Midbrain (tissue), 1 donor: ENCODE measurements around the gene ZDHHC11B.
"Not testable (repeated sequence)": the region's sequence is repeated elsewhere in the genome, so short reads cannot be mapped to it uniquely, and the experiment has no call there.

ENCODE experiments used
- DNase-seq: peaks from one replicate; lab custom pipeline; 2025; lab: John Stamatoyannopoulos, UW

The ZDHHC11B gene

DNA sequence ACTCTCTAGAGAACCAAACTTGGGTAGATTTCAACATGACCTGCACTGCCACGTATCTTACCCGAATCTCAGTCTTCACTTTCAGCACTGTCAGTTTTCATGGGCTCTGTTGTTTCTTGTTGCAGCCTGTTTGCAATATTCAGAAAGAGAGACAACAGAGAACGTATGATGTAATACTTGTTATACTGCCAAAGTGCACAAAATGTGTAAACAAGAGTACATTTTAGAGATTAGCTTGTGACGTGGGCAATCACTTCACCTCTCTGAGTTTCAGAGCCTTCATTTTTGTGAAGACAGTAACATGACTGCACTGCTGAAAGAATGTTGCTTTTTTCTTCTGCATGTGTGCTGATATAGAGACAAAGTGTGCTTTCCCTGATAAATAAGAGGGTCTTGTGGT, 67.8 kb downstream of the ZDHHC11B start:
- peak; percentile 53 for DNase-seq

- not testable (repeated sequence) for DNase-seq
These were observed 68.9 kb downstream of the ZDHHC11B start for GRCh38 chr5:715636-716035.

DNA sequence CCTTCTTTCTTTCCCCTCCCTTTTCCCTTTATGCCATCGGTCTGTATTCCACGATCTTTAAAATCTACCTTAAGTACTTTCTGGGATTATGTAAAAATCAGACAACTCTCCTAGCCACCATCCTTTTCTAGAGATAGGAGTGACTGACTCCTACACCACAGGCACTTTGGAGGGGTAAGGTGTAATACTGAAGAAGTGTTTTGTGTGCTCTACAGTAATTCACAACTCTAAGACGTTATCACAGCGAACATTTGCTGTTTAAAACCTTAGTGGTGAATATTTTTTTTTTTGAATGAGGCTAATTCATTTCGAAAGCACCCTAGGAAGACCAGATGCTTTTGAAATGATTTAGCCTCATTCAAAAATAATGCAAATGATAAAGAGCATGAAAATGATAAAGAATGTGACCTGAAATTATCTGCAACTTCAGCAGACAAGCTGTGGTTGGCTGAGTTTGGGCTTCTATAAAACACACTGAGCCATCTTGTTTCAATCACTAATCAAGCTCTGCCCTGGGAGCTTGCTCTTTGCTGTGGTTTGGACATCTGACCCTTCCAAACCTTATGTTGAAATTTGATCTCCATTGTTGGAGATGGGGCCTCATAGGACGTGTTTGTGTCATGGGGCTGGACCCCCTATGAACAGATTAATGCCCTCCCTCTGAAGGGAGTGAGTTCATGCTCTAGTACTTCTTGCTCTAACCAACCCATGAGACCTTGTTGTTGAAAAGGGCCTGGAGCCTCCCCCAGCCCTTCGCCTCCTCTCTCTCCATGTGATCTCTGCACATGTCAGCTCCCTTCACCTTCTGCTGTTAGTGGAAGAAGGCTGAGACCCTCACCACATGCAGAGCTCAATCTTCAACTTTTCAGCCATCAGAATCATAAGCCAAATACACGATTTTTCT, 70.1 kb downstream of the ZDHHC11B start:
- not testable (repeated sequence) for DNase-seq

DNA sequence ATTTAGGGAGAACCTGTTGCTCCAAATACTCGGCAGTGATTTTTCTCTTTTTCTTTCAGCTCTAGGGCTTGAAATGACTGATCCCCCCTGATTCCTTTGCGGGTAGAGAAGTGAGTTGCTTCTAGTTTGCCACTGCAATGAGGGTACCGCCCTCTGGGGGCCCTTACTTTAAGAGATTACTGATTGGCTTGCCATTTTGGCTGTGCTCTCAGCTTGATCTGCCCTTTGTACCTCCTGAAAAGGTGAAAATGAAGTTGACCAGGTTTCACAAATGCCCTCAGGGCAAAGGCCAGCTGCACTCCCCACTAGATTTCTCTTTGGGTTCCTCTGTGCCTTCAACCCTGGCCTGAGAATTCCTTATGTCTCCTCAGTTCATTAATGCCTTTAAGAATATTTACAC, 70.8 kb downstream of the ZDHHC11B start:
- not testable (repeated sequence) for DNase-seq

DNA sequence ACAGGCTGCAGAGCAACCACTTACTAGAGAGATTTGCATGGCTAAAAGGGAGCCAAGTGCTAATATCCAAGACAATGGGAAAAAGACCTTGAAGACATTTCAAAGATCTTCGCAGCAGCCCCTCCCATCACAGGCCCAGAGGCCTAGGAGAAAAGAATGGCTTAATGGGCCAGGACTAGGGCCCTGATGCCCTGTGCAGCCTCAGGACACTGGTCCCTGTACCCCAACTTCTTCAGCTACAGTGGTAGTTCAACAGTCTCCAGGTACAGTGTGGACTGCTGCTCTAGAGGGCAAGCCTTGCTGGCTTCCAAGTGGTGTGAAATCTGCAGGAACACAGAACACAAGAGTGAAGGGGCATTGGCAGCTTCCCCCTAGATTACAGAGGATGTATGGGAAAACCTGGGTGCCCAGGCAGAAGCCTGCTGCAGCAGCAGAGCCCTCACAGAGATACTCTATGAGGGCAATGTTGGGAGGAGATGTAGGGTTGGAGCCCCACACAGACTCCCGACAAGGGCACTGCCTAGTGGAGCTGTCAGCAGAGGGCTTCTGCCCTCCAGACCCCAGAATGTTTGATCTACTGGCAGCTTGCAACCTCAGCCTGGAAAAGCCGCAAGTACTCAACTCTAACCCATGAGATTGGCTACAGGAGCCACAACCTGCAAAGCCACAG, 75.5 kb downstream of the ZDHHC11B start:
- not testable (repeated sequence) for DNase-seq

DNA sequence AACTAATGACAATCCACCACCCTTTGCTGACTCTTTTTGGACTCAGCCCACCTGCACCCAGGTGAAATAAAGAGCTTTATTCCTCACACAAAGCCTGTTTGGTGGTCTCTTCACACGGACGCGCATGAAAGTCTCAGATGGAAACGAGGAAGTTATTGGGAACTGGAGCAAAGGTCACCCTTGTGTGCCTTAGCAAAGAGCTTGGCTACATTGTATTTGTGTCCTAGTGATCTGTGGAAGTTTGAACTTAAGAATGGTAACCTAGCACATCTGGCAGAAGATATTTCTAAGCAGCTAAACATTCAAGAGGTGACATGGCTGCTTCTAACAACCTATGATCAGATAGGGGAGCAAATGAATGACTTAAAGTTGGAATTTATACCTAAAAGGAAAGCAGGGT, 76.2 kb downstream of the ZDHHC11B start:
- not testable (repeated sequence) for DNase-seq

GRCh38 chr5:706127-706526, 78.4 kb downstream of the ZDHHC11B start:
- not testable (repeated sequence) for DNase-seq

GRCh38 chr5:696753-697702, 87.5 kb downstream of the ZDHHC11B start:
- DNase-seq: not testable (repeated sequence)

GRCh38 chr5:696191-696590, 88.3 kb downstream of the ZDHHC11B start:
- DNase-seq: not testable (repeated sequence)

- DNase-seq: not testable (repeated sequence)
These were observed 89.1 kb downstream of the ZDHHC11B start for GRCh38 chr5:695475-695874.

DNA sequence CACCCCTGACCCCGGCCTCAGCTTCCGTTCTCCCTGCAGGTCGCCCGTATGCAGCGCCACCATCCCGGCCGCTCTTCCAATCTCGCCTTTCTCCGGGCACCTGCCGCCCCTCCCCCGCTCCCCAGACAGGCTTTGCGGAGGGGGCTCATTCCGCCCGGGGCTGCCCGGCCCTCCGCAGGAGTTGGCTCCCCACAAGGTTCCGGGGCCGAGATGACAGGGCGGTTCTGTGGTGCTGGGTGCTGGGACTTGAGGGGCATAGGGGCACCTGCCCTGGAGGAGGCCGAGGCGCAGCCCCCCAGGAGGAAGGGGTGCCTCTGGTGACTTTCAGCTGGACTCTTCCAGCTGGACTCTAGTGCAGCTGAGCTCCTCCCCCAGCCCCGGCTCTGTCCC, 90.5 kb downstream of the ZDHHC11B start:
- DNase-seq: not testable (repeated sequence)

DNA sequence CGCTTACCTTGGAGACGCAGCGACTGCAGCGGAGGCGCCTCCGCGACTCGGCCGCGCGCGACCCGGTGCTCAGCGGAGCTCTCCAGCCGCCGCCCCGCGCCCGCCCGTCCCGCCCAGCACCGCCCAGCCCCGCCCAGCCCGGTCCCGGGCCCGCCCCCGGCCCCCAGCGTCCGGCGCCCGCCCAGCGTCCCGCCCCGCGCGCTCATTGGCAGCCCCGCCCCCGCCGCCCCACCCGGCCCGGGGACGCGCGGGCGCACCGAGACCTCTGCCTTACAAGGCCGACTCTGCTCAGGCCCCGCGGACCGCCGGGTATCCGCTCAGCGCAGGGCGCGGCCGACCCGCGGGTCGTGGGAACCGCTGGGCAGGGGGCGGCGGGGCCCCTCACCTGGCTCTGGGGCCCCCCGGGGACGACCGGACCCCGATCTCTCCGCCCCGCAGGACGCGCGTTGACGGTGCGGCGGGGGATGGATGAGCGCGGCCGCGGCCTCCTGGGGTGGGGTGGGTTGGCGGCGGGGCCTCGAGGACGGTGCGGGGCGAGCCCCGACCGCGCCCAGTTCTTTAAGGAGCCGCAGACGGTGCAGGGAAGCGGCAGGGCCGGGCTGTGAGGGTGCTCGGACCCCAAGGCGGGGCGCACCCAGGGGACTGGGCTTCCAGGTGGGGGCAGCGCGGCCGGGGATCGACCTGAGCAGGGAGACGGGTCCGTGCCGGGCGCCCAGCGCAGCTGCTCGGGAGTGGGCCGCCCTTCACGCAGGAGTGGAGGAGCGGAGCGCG, 91.1 kb downstream of the ZDHHC11B start, which contains the start of gene TPPP:
Gene TPPP (minus strand): TSS at position 82 of the 771 bp plus-strand sequence. CDS start 15,292 bp downstream, outside the sequence.
- DNase-seq: peak; percentile 84

DNA sequence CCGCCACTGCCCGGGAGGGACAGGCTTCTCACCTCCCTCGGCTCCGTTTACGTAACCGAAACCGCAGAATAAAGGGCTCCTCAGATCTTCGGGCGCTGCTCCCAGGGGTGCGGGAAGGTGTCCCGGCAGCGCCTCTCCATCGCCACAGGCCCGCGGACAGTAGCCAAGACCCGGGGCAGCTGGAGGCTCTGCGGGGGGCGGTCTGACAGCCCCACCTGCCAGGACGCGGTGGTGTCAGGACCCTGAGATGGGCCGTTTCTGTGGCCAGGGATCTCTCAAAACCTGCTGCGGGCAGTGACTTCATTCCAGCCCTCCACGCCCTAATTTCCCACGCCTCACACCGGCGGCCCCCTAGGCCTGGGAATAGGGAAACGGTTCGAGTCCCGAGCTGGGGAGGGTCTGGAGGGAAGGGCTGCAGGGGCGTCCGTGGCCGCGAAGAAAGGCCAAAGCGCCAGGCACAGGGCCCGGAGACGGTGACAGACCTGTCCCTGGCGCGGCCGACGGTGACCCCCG, 91.9 kb downstream of the ZDHHC11B start:
- DNase-seq: not testable (repeated sequence)

DNA sequence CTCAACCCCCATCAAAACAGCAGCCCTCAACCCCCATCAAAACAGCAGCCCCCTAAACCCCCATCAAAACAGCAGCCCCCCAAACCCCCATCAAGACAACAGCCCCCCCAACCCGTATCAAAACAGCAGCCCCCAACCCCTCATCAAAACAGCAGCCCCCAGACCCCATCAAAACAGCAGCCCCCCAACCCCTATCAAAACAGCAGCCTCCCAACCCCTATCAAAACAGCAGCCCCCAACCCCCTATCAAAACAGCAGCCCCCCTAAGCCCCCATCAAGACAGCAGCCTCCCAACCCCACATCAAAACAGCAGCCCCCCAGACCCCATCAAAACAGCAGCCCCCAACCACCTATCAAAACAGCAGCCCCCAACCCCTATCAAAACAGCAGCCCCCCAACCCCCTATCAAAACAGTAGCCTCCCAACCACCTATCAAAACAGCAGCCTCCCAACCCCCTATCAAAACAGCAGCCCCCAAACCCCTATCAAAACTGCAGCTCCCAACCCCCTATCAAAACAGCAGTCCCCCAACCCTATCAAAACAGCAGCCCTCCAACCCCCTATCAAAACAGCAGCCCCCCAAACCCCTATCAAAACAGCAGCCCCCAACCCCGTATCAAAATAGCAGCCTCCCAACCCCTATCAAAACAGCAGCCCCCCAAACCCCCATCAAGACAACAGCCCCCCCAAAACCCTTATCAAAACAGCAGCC, 92.6 kb downstream of the ZDHHC11B start:
- no peak for DNase-seq

DNA sequence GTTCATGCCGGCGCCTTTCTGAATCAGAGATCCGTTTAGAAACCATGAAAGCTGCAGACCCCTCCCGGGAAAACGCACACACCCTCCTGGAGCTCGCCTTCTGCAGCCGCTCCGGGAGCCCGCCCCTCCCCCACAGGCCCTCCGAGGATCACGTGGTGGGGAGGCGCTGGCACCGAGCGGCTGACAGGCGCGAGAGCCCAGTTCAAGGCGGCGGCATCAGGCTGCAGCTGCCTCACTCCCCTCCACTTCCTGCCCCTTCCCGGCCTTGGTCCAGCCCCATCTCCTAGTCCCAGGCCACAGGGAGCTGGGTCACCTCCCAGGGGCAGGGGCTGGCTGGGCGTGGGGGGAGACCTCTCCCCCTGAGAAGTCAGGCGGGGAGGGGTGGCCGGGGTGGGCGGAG, 93.5 kb downstream of the ZDHHC11B start:
- not testable (repeated sequence) for DNase-seq

DNA sequence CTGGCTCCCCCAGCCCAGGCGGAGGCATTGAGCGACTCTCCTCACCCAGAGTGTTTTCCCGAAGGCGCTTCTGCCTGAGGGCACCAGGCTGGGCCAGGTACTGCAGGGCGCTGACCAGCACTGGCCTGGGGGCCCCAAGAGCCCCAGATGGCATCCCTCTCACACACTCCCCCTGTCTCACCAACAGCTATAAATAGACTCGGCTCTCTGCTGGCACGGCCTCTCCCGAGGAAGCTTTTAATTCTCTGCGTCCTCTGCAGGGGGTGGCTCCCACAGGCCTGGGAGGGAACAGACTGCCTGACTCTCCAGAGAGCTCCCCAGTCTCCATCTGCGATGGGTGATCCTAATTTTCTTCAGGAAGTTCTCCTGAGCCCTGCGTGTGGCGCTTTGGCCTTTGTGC, 94.2 kb downstream of the ZDHHC11B start:
- DNase-seq: not testable (repeated sequence)

GRCh38 chr5:688348-689010, 96.0 kb downstream of the ZDHHC11B start:
- DNase-seq: not testable (repeated sequence)

DNA sequence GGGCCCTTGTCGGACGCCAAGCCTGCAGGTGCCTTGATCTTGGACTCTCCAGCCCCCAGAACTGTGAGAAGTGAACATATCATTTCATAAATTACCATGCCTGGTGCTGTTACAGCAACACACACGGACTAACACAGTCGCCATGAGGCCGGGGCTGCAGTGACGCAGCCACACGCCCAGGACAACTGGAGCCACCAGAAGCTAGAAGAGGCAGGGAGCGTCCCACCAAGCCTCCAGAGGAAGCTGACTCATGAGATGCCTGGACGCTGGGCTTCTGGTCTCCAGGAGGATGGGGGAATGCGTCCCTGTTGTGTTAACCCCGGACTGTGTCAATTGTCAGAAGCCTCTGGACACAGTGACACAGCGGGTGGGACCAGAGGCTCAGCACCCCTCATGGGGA, 97.6 kb downstream of the ZDHHC11B start:
- DNase-seq: not testable (repeated sequence)

- not testable (repeated sequence) for DNase-seq
These were observed 98.4 kb downstream of the ZDHHC11B start for GRCh38 chr5:686172-686523.
